HCT116 (cell line): Measurements from ENCODE around the gene ENO2. TPM values are rescaled to one million over a fixed set of nuclear protein-coding genes. Genes with fewer than 3 reads are reported as not detected.

Experiments used
- ATAC-seq: fragments of 200-7000 bp; cut with Tn5 transposase; 2 replicates; pipeline ENCODE4 v1.9.1; 2020; ENCODE audit warnings: mild to moderate bottlenecking, moderate library complexity
- BruUV-seq: library from RNA; stranded (reverse); fragments of 400-500 nt; replicated peaks from 2 replicates; lab custom pipeline; 2021; lab: Mats Ljungman, UMichigan
- CTCF ChIA-PET: fragments of 300-600 bp; sonication (Branson Sonifier 250); formaldehyde crosslinking; loops from one replicate; lab custom pipeline; 2021; ENCODE audit warnings: antibody characterized with exemption; lab: Charles Lee
- POLR2A ChIA-PET: fragments of 300-600, 350-600 bp; sonication (Branson Sonifier 250); formaldehyde crosslinking; loops from one replicate; lab custom pipeline; 2021; ENCODE audit warnings: antibody characterized with exemption; lab: Charles Lee
- RAD21 ChIA-PET, 2 experiments: fragments of 300-600 bp; sonication (Branson Sonifier 250); formaldehyde crosslinking; loops; one replicate each; lab custom pipeline; 2023; ENCODE audit warnings: low total read pairs in 2 of 2; ENCODE audit not compliant: uncharacterized antibody in 2 of 2, unreplicated experiment in 2 of 2, low non-redundant PET in 1 of 2; lab: Charles Lee
- DNase-seq: peaks from one replicate; pipeline ENCODE4 v3.0.0-alpha.2; 2010; ENCODE audit warnings: low read depth, low spot score
- H2AFZ ChIP-seq: fragments of 200-600 bp; shearing (Covaris generic), sonication (generic); 2 replicates; pipeline ENCODE4 v1.6.1; 2017; ENCODE audit warnings: low read depth, mixed run types, mixed read lengths, antibody characterized with exemption, low read length; ENCODE audit not compliant: poor library complexity, severe bottlenecking
- H3K27ac ChIP-seq: 2 replicates; pipeline ENCODE4 v1.5.1; 2012; ENCODE audit warnings: low read depth, low read length
- H3K27me3 ChIP-seq: fragments of 200-600 bp; sonication (generic); 2 replicates; pipeline ENCODE4 v1.6.1; 2016; ENCODE audit warnings: mixed run types, low read length, mixed read lengths; ENCODE audit not compliant: insufficient read depth
- H3K36me3 ChIP-seq, 2 experiments: fragments of 200-500 bp in 1 of 2; fragments of 200-600 bp in 1 of 2; sonication (Bioruptor generic) in 1 of 2; sonication (generic) in 1 of 2; 2 replicates each; pipeline versions ENCODE4 v1.5.1 to v1.6.1; 2014 to 2016; ENCODE audit warnings: low read length in 2 of 2, inconsistent platforms in 1 of 2, mixed read lengths in 1 of 2, mixed run types in 1 of 2; ENCODE audit not compliant: insufficient read depth in 2 of 2, control insufficient read depth in 1 of 2
- H3K4me1 ChIP-seq, 2 experiments: fragments of 200-600 bp in 1 of 2; sonication (generic) in 1 of 2; 2 replicates each; pipeline versions ENCODE4 v1.5.1 to v1.6.1; 2012 to 2017; ENCODE audit warnings: low read length in 2 of 2, inconsistent platforms in 1 of 2, mild to moderate bottlenecking in 1 of 2, mixed read lengths in 1 of 2, mixed run types in 1 of 2, moderate library complexity in 1 of 2; ENCODE audit not compliant: insufficient read depth in 2 of 2, control insufficient read depth in 1 of 2
- H3K4me2 ChIP-seq: fragments of 200-600 bp; sonication (generic); 2 replicates; pipeline ENCODE4 v1.6.1; 2017; ENCODE audit warnings: mixed run types, low read length, mixed read lengths
- H3K4me3 ChIP-seq, 2 experiments: fragments of 200-600 bp in 1 of 2; sonication (generic) in 1 of 2; replicated peaks in 1 of 2; 2 replicates each; pipeline ENCODE4 v1.5.1; 2011 to 2016; ENCODE audit warnings: low read length in 2 of 2, control low read depth in 1 of 2, low read depth in 1 of 2, mild to moderate bottlenecking in 1 of 2, mixed read lengths in 1 of 2, mixed run types in 1 of 2
- H3K79me2 ChIP-seq: fragments of 200-600 bp; sonication (generic); 2 replicates; pipeline ENCODE4 v1.6.1; 2017; ENCODE audit warnings: mild to moderate bottlenecking, mixed run types, low read length, moderate library complexity, mixed read lengths; ENCODE audit not compliant: insufficient read depth
- H3K9ac ChIP-seq: fragments of 200-600 bp; sonication (generic); 2 replicates; pipeline ENCODE4 v1.6.1; 2016; ENCODE audit warnings: low read length, mixed read lengths
- H3K9me2 ChIP-seq: fragments of 200-600 bp; sonication (generic), shearing (Covaris generic); 2 replicates; pipeline ENCODE4 v1.6.1; 2017; ENCODE audit warnings: mixed run types, mild to moderate bottlenecking, moderate library complexity; ENCODE audit not compliant: insufficient read depth
- H3K9me3 ChIP-seq, 2 experiments: fragments of 200-500 bp in 1 of 2; fragments of 200-600 bp in 1 of 2; sonication (Bioruptor generic) in 1 of 2; sonication (generic) in 1 of 2; 2 replicates each; pipeline ENCODE4 v1.6.1; 2014 to 2017; ENCODE audit warnings: low read length in 2 of 2, mixed read lengths in 2 of 2, inconsistent platforms in 1 of 2, low read depth in 1 of 2, mild to moderate bottlenecking in 1 of 2, mixed run types in 1 of 2, moderate library complexity in 1 of 2; ENCODE audit not compliant: control insufficient read depth in 1 of 2, insufficient read depth in 1 of 2
- H4K20me1 ChIP-seq: fragments of 200-600 bp; sonication (generic), shearing (Covaris generic); 2 replicates; pipeline ENCODE4 v1.6.1; 2017; ENCODE audit warnings: mixed run types, mild to moderate bottlenecking, moderate library complexity; ENCODE audit not compliant: insufficient read depth
- CBX3 ChIP-seq: IDR thresholded peaks from 2 replicates; pipeline ENCODE4 v1.6.1; 2012; ENCODE audit warnings: low read depth
- FOSL1 ChIP-seq: IDR thresholded peaks from 2 replicates; pipeline ENCODE4 v1.6.1; 2012; ENCODE audit warnings: low read depth
- POLR2AphosphoS5 ChIP-seq: IDR thresholded peaks from 2 replicates; pipeline ENCODE4 v1.6.1; 2011; ENCODE audit warnings: mild to moderate bottlenecking, low read depth, low read length, moderate library complexity
- SP1 ChIP-seq: IDR thresholded peaks from 2 replicates; pipeline ENCODE4 v1.6.1; 2012; ENCODE audit warnings: low read depth
- SRF ChIP-seq: IDR thresholded peaks from 2 replicates; pipeline ENCODE4 v1.6.1; 2012; ENCODE audit warnings: low read depth
- YY1 ChIP-seq: IDR thresholded peaks from 2 replicates; pipeline ENCODE4 v1.6.1; 2011; ENCODE audit warnings: low read length, low read depth, moderate library complexity, mild to moderate bottlenecking; ENCODE audit not compliant: insufficient replicate concordance; ENCODE audit errors: extremely low read depth
- ZNF274 ChIP-seq: fragments of 200-500 bp; sonication (Bioruptor generic); IDR thresholded peaks from 2 replicates; pipeline ENCODE4 v1.6.1; 2014; ENCODE audit warnings: mild to moderate bottlenecking, low read depth, low read length, inconsistent platforms
- intact Hi-C: fragments of 100-400 bp; cut with micrococcal nuclease; formaldehyde crosslinking; loops from 2 replicates; pipeline ENCODE4 v1.10.0; 2022
- total RNA-seq: library from RNA; stranded (reverse); gene quantifications from one replicate; pipeline ENCODE4 v1.2.1, GENCODE V29; 2021; ENCODE audit not compliant: unreplicated experiment
- TF ChIP-seq, protein P1 (sequence below): IDR thresholded peaks from 2 replicates; pipeline ENCODE4 v1.6.1; 2012
- TF ChIP-seq, protein P2 (sequence below): IDR thresholded peaks from 2 replicates; pipeline ENCODE4 v1.6.1; 2011; ENCODE audit warnings: mild to moderate bottlenecking, low read length, moderate library complexity; ENCODE audit not compliant: insufficient replicate concordance; ENCODE audit errors: extremely low read depth

Gene ENO2
- total RNA-seq, 1 experiment from 2014 or later = 117 TPM

DNA sequence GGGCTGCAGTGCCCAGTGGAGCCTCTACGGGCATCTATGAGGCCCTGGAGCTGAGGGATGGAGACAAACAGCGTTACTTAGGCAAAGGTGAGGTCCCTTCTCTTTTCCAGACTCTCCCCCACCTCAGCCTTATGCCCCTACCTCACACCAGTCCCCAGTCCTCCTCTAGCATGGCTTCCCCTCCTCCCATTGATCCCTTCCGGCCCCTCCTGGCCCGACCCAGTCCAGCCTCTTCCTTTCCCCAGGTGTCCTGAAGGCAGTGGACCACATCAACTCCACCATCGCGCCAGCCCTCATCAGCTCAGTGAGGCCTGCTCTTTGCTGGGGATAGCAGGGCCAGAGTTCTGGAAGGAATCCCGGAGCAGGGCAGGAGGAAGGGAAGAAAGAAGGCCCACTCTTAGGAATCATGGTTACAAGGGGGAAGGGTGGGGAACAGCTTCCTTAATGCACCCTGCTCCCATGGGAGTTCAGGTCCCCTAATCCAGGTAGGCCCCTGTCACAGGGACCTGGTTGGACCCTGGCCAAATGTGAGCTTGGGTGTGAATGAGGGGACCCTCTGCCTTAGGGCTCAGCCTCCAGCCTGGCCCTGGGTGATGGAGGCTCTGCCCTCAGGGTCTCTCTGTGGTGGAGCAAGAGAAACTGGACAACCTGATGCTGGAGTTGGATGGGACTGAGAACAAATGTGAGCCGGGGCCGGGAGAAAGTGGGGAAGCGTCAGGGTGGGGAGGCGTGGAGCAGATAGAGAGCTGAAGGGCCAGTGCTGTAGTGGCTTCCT lies 2.2 kb downstream of the ENO2 start:
- BruUV-seq = TSS peak; percentile 31

More for the DNA sequence above, 2.2 kb downstream of the ENO2 start:
- Histone ChIP-seq H4K20me1 (no peaks in the 10 kb centered on the region), H3K4me3 (no peak overlapping the region), H3K27me3 (no peaks in the 10 kb centered on the region), H3K9me2 (no peaks in the 10 kb centered on the region), H3K4me2 (no peak overlapping the region)
- no peak for ATAC-seq
- ChIA-PET CTCF (no interaction called here), POLR2A (interaction anchor here (1.4 kb wide), 1 partner anchor 9 kb away, joined by 3 read pairs; no protein-coding TSS in a partner anchor)
- no peak for TF ChIP-seq POLR2AphosphoS5
- TF ChIP-seq SP1 = no peak
- no peak for TF ChIP-seq SRF
- no peak for TF ChIP-seq CBX3
- TF ChIP-seq YY1 = no peak
- no peak for TF ChIP-seq FOSL1
- no peak for TF ChIP-seq ZNF274
- TF ChIP-seq, protein P1, sequence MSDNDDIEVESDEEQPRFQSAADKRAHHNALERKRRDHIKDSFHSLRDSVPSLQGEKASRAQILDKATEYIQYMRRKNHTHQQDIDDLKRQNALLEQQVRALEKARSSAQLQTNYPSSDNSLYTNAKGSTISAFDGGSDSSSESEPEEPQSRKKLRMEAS = no peak
- TF ChIP-seq, protein P2, sequence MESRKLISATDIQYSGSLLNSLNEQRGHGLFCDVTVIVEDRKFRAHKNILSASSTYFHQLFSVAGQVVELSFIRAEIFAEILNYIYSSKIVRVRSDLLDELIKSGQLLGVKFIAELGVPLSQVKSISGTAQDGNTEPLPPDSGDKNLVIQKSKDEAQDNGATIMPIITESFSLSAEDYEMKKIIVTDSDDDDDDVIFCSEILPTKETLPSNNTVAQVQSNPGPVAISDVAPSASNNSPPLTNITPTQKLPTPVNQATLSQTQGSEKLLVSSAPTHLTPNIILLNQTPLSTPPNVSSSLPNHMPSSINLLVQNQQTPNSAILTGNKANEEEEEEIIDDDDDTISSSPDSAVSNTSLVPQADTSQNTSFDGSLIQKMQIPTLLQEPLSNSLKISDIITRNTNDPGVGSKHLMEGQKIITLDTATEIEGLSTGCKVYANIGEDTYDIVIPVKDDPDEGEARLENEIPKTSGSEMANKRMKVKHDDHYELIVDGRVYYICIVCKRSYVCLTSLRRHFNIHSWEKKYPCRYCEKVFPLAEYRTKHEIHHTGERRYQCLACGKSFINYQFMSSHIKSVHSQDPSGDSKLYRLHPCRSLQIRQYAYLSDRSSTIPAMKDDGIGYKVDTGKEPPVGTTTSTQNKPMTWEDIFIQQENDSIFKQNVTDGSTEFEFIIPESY = no peak
- TF ChIP-seq, all 23 proteins: peak for 0
- no peak overlapping the region for H3K27ac ChIP-seq
- intact Hi-C loops = no loop called here
- H3K4me1 ChIP-seq = peaks cover 15 to 29% of the 10 kb centered on the region in 2 experiments
- RAD21 ChIA-PET = no interaction called here
- H2AFZ ChIP-seq = no peak overlapping the region
- no peak overlapping the region for H3K9ac ChIP-seq
- no peaks in the 10 kb centered on the region for H3K9me3 ChIP-seq
- H3K36me3 ChIP-seq = peaks cover 8 to 17% of the 10 kb centered on the region in 2 experiments
- H3K79me2 ChIP-seq = peaks cover 13% of the 10 kb centered on the region; the same call in 1 of the 2 replicates
- DNase-seq = no peak
